Activated naive CD8-positive, alpha-beta T cell (primary cell): ENCODE measurements around the gene MIPEP.

Experiments
- H3K27ac Mint-ChIP-seq: one replicate; pipeline ENCODE4 v1.8.0; 2021; ENCODE audit warnings: mixed read lengths
- H3K27me3 Mint-ChIP-seq: one replicate; pipeline ENCODE4 v1.8.0; 2021; ENCODE audit warnings: mixed read lengths
- H3K36me3 Mint-ChIP-seq: one replicate; pipeline ENCODE4 v1.8.0; 2021; ENCODE audit warnings: mixed read lengths
- H3K4me1 Mint-ChIP-seq: one replicate; pipeline ENCODE4 v1.8.0; 2021; ENCODE audit warnings: low read depth, mixed read lengths
- H3K4me3 Mint-ChIP-seq: one replicate; pipeline ENCODE4 v1.8.0; 2021; ENCODE audit warnings: mild to moderate bottlenecking, mixed read lengths
- H3K9me3 Mint-ChIP-seq: one replicate; pipeline ENCODE4 v1.8.0; 2021; ENCODE audit warnings: low read depth, mixed read lengths

MIPEP gene

DNA sequence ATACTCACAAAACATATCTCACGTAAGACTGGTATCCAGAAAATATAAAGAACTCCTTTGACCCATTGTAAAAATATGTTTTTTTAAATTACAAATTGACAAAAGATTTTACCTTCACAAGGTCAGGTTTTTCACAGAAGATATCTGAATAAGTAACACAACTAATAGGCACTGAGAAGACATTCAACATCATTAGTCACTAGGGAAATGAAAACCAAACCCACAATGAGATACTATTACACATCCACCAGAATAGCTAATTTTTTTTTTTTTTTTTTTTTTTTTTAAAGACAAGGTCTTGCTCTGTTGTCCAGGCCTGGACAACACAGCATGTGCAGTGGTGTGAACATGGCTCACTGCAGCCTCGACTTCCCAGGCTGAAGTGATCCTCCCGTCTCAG, 157.5 kb downstream of the MIPEP start:
- peaks cover 22% of the 10 kb centered on the region for H3K36me3 Mint-ChIP-seq
- H3K9me3 Mint-ChIP-seq, result no peaks in the 10 kb centered on the region
- no peaks in the 10 kb centered on the region for H3K27me3 Mint-ChIP-seq

DNA sequence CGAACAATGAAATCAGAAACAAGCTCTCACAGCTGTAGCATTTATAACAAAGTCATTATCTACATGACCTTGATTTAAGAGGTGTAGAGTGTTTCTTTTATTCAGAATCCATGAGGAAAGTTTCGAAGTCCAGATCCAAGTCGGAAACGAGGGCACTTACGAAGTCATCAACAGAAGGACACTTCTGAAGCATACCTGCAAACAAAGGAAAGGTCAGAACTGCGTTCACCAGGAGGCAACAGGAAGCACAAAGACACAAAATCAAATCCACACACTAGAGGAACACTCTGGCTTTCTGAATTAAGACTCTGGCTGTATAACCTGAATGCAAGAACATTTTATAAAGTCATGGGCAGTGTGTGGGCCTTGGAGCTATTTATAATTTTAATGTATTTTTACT, 158.9 kb downstream of the MIPEP start:
- peaks cover 12% of the 10 kb centered on the region for H3K36me3 Mint-ChIP-seq
- no peaks in the 10 kb centered on the region for H3K4me1 Mint-ChIP-seq
- no peak overlapping the region for H3K4me3 Mint-ChIP-seq
- no peak overlapping the region for H3K27ac Mint-ChIP-seq
- no peaks in the 10 kb centered on the region for H3K9me3 Mint-ChIP-seq
- H3K27me3 Mint-ChIP-seq, result no peaks in the 10 kb centered on the region

More for the DNA sequence above, 157.5 kb downstream of the MIPEP start:
- H3K4me1 Mint-ChIP-seq, result no peaks in the 10 kb centered on the region
- H3K27ac Mint-ChIP-seq, result no peak overlapping the region
- H3K4me3 Mint-ChIP-seq, result no peak overlapping the region

DNA sequence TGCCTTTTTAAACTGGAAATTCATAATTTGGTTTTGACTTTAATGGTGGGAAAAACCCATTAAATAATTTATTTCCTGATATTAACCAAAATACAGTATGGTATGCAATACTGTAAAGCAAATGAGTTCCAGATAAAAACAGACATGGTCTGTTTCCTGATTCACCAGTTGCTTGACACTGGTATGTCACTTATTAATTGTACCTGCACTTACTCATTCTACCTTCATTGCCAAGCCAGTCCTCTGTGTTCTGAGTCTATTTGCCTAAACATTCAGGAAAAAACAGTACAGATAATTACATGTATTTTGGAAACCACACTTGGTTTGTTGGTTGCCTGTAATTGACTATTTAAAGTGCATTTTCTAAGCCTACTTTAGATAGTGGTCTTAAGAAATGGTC, 159.7 kb downstream of the MIPEP start:
- Mint-ChIP-seq H3K9me3 (no peaks in the 10 kb centered on the region), H3K36me3 (peaks cover 13% of the 10 kb centered on the region), H3K4me1 (no peaks in the 10 kb centered on the region), H3K27me3 (no peaks in the 10 kb centered on the region), H3K27ac (no peak overlapping the region), H3K4me3 (no peak overlapping the region)

DNA sequence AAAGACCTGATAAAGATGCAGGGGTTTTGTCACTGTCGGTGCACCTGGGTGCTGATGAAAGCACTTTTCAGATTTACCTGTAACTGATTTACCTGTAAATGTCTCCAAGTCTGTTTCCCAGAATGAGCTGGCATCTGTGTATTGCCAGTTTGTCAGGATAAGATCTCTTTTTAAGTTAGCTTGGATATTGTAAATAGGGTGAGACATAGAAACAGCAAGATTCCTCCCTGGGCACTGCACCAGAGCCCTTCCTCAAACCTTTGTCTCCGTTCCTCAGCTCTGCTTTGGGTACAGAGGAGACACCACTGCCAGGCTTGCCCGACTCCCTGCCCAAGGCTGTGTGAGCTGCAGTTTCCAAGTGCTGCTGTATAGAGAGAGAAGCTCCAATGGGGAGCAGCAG, 160.4 kb downstream of the MIPEP start:
- H3K4me3 Mint-ChIP-seq, result no peak overlapping the region
- H3K27ac Mint-ChIP-seq, result no peak overlapping the region
- no peaks in the 10 kb centered on the region for H3K9me3 Mint-ChIP-seq
- no peaks in the 10 kb centered on the region for H3K4me1 Mint-ChIP-seq
- H3K36me3 Mint-ChIP-seq, result peaks cover 13% of the 10 kb centered on the region
- no peaks in the 10 kb centered on the region for H3K27me3 Mint-ChIP-seq

DNA sequence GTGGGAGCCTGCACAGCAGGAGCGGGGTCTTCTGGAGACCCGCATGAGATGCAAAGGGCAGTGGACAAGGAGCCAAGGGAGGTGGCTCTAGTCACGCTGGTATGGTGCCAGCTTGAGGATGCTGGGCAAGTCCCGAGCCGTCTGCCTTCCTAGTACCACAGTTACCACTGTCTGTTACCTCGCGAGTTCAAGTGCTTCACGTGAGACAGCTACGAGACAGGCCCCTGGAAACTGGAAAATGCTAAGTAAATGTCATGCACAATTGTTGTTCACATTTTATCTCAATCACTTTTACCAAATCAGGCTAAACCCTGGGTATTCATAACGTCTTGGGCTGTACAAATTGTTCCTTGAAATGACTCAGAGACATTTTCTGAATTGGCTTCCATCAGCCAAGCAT, 163.3 kb downstream of the MIPEP start:
- peaks cover 10% of the 10 kb centered on the region for H3K36me3 Mint-ChIP-seq
- no peaks in the 10 kb centered on the region for H3K9me3 Mint-ChIP-seq
- no peaks in the 10 kb centered on the region for H3K4me1 Mint-ChIP-seq
- H3K4me3 Mint-ChIP-seq, result no peak overlapping the region
- no peaks in the 10 kb centered on the region for H3K27me3 Mint-ChIP-seq
- no peak overlapping the region for H3K27ac Mint-ChIP-seq

DNA sequence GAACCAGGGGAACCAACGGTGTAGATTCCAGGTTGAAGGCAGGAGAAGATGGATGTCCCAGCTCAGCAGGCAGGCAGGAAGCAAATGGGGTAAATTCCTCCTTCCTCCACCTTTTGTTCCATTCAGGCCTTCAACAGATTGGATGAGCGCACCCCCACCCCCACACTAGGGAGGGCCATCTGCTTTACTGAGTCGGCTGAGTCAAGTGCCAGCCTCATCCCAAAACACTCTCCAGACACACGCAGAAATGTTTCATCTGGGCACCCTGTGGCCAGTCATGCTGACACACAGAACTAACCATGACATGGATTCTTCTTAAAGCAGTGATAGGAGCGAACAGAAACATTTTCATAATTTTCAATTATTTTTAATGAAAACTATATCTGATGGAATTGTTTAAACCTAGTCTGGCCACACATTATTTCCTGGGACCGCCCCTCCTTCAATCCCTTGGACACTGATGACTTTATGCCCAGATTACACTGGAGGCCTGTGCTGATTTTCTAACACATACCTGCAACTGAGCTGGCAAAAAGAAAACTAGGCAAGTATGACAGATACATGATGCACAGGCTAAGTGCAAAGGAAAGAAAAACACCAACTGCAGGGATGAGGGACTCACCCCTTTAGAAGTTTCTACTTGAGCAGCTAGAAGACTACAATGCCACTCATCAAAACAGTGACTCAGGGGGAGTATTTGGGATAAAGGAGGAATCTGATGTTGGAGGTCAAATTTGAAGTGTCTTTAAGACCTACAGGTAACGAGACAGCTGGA, 164.8 kb downstream of the MIPEP start:
- peaks cover 6% of the 10 kb centered on the region for H3K36me3 Mint-ChIP-seq
- no peaks in the 10 kb centered on the region for H3K27me3 Mint-ChIP-seq
- H3K9me3 Mint-ChIP-seq, result no peaks in the 10 kb centered on the region
- H3K27ac Mint-ChIP-seq, result no peak overlapping the region
- peaks cover 4% of the 10 kb centered on the region for H3K4me1 Mint-ChIP-seq
- no peak overlapping the region for H3K4me3 Mint-ChIP-seq

DNA sequence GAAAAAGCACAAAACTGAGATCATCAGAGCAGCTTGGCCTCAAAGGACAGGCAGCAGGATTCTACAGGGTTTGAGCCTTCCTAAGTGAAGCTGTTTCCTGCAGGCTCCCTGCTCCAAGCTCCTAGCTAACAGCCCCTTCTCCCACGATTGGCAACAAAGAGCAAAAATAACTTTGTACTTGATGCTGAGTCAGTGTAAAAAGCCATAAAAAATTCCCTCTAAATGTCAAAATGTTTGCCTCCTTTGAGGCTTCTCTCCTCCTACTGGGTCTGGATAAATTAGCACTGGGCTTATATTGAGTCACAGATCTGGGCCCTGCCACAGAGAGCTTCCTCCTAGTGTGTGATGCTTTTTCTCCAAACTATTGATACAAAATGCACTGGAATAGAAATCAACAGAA, 165.7 kb downstream of the MIPEP start:
- H3K4me3 Mint-ChIP-seq, result no peak overlapping the region
- H3K27ac Mint-ChIP-seq, result no peak overlapping the region
- peaks cover 13% of the 10 kb centered on the region for H3K4me1 Mint-ChIP-seq
- H3K9me3 Mint-ChIP-seq, result no peaks in the 10 kb centered on the region
- H3K27me3 Mint-ChIP-seq, result no peaks in the 10 kb centered on the region
- H3K36me3 Mint-ChIP-seq, result peaks cover 6% of the 10 kb centered on the region

DNA sequence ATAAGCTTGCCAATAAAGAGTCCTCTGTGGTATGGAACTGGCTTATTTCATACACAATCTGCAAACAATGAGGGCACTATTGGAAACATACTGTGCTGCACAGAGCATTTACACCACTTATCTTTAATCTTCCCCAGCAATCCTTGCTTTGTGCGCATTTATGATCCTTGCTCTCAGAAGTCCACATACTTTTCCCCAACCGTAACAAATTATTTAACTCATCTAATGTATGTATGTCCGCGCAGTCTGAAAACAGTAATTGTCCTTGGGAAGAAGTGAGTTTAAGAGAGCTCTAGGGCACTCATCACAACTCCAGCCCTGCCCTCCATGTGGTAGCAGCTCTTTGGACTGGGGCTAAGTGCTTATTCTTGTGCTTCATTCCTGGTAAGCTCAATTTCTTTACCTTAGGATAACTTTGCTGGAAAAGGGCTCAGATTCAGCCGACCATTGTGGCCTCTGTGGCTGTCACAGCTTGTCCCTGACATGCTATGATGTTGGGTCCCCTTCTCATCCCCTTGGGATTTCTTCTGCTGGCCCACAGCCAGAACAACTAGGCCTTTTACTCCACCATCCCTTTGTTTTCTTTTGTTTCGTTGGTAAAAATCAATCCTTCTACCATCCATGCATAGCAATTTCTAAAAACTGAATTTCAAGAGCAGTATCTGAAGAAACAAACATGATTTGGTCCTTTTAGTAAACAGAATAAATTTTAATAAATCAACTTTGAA, 166.3 kb downstream of the MIPEP start:
- H3K27ac Mint-ChIP-seq, result no peak overlapping the region
- no peaks in the 10 kb centered on the region for H3K27me3 Mint-ChIP-seq
- no peaks in the 10 kb centered on the region for H3K9me3 Mint-ChIP-seq
- peaks cover 19% of the 10 kb centered on the region for H3K4me1 Mint-ChIP-seq
- H3K4me3 Mint-ChIP-seq, result no peak overlapping the region
- peaks cover 6% of the 10 kb centered on the region for H3K36me3 Mint-ChIP-seq

DNA sequence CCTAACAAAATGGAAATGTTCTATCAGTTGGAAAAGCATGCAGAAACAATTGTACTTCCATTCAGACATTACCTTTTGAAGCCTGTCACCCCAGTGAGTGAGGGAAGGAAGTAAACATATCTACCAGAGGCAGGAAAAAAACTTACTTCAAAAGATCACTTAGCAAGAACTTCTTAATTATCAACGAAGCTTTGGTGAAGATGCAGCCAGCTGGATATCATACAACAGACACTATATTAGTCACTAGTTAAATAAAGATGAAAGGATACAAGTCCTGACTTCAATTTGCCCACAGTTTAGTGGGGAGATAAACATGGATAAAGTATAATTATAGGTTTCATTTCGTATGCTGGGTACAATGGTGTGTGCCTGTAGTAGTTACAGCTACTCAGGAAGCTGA, 170.2 kb downstream of the MIPEP start:
- H3K36me3 Mint-ChIP-seq, result peaks cover 3% of the 10 kb centered on the region
- no peaks in the 10 kb centered on the region for H3K27me3 Mint-ChIP-seq
- H3K4me1 Mint-ChIP-seq, result peaks cover 22% of the 10 kb centered on the region
- H3K27ac Mint-ChIP-seq, result peak overlapping the region; percentile 18
- no peak overlapping the region for H3K4me3 Mint-ChIP-seq
- no peaks in the 10 kb centered on the region for H3K9me3 Mint-ChIP-seq

DNA sequence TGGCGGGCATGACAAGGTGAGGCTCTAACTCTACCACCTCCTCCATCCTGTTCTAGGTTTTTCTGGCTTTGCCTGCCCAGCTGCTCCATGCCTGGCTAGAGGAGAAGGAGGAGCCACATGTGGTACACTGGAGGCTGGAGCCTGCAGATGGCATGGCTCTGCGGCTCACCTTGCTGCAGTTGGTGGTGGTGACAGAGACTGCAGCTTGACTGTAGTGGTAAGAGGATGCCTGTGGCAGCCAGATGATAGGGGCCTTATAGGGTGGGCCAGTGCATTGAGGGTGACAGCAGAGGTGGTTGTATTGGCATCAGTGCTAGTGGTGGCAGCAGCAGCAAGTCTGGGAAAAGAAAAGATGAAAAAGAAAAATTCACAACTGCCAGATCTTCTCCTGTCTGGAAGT, 172.8 kb downstream of the MIPEP start:
- peaks cover 22% of the 10 kb centered on the region for H3K4me1 Mint-ChIP-seq
- H3K9me3 Mint-ChIP-seq, result peaks cover 6% of the 10 kb centered on the region
- no peaks in the 10 kb centered on the region for H3K27me3 Mint-ChIP-seq
- H3K4me3 Mint-ChIP-seq, result no peak overlapping the region
- H3K27ac Mint-ChIP-seq, result no peak overlapping the region
- peaks cover 2% of the 10 kb centered on the region for H3K36me3 Mint-ChIP-seq

DNA sequence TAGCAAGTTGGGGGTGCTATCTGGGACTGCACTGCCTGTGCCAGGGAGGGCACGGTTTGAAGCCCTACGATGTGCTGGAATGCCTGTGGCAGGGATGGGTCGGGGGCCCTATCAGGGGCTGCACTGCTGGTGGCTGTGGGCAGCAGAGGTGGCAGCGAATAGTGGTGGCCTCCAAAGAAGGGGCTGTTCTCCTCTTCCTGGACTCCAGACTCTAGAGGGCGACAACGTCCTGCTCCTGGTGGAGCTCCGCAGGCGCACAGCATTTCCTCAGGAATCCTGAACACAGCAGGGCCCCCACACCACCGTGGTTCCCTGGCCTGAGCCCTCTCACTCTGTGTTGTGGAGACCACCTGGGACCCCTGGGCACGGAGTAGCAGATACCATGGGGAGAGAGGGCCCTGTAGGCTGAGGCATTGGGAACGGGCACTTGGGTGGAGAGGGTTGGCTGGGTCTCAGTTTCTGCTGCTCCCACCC, 173.4 kb downstream of the MIPEP start:
- H3K4me3 Mint-ChIP-seq, result no peak overlapping the region
- H3K27ac Mint-ChIP-seq, result no peak overlapping the region
- H3K36me3 Mint-ChIP-seq, result peaks cover 2% of the 10 kb centered on the region
- peaks cover 6% of the 10 kb centered on the region for H3K9me3 Mint-ChIP-seq
- H3K27me3 Mint-ChIP-seq, result no peaks in the 10 kb centered on the region
- peaks cover 22% of the 10 kb centered on the region for H3K4me1 Mint-ChIP-seq

DNA sequence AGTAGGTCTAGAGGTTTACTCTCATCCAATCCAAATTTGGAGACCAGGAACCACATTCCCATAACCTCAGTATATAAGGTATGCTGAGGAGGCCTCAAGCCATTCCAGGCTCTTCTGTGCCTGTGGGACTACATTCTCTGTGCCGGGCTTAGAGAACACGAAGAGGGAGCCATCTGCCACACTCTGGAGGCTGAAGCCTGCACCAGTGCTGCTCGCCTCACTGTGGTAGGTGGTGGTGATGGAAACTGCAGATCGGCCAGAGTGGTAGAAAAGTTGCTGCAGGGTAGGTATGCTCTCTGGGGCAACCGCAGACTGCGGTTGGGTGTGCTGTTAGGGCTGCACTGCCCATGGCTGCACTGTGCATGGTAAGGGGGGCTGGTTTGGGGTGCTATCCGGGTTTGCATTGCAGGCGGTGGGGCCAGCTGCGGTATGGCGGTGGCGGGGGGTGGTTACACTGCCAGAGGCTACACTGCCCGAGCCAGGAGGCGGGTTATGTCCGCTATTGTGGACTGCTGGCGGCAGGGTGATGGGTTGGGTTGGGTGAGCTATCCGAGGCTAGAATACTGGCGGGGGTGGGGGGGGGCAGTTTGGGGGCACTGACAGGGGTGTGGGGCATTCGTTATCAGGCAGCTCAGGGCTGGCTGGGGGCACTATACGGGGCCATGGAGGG, 174.0 kb downstream of the MIPEP start:
- peaks cover 6% of the 10 kb centered on the region for H3K9me3 Mint-ChIP-seq
- H3K4me3 Mint-ChIP-seq, result no peak overlapping the region
- no peak overlapping the region for H3K27ac Mint-ChIP-seq
- peaks cover 2% of the 10 kb centered on the region for H3K36me3 Mint-ChIP-seq
- no peaks in the 10 kb centered on the region for H3K27me3 Mint-ChIP-seq
- peaks cover 21% of the 10 kb centered on the region for H3K4me1 Mint-ChIP-seq

DNA sequence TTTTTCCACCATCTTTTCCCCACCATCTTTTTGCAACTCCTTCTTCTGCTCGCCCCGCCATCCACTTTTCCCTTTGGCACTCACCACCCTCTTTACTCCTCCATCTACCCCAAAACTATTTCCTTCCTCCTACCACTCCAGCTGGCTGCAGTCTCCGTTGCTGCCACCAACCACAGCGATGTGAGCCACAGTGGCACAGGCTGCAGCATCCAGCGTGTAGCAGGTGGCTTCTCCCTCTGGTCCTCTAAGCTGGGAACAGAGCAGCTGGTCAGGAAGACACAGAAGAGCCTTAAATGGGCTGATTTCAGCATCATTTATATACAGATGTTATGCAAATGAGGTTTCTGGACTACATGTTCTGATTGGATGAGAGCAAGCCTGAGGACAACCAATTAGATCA, 174.5 kb downstream of the MIPEP start:
- no peak overlapping the region for H3K4me3 Mint-ChIP-seq
- no peak overlapping the region for H3K27ac Mint-ChIP-seq

DNA sequence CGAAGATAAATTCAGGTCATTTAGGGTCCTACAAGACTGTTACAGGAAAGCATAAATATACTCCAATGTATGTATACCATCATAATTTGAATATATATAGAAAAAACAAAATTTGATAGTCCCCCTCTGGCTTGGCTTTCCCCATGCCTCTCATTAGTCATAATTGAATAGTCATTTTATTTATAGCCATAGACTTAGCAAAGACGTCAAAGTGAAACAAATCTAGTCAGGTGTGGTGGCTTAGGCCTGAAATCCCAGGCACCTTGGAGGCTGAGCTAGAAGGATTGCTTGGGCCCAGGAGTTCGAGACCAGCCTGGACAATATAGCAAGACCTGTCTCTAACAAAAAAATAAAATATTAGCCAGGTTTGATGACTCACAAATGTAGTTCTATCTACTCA, 177.8 kb downstream of the MIPEP start:
- H3K4me1 Mint-ChIP-seq, result no peaks in the 10 kb centered on the region
- H3K4me3 Mint-ChIP-seq, result no peak overlapping the region
- peaks cover 2% of the 10 kb centered on the region for H3K36me3 Mint-ChIP-seq
- no peak overlapping the region for H3K27ac Mint-ChIP-seq
- peaks cover 6% of the 10 kb centered on the region for H3K9me3 Mint-ChIP-seq
- H3K27me3 Mint-ChIP-seq, result no peaks in the 10 kb centered on the region

More for the DNA sequence above, 174.5 kb downstream of the MIPEP start:
- Mint-ChIP-seq H3K9me3 (peaks cover 6% of the 10 kb centered on the region), H3K4me1 (peaks cover 20% of the 10 kb centered on the region), H3K27me3 (no peaks in the 10 kb centered on the region), H3K36me3 (peaks cover 2% of the 10 kb centered on the region)

DNA sequence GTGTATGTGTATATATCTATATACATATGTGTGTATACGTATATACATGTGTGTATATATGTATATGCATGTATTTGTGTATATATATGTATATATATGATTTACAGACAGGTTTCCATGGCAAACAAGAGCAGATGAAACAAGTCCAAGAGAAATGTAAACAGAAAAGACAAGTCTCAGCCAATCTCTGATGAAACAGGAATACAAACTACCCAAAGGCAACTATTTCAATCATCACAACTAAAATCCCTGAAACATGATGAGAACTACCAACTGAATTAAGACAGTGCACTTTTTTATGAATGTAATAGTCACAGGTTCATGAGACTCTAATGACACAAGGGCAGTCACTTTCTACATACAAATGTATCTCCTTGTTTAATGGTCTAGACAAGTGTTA, 178.8 kb downstream of the MIPEP start:
- Mint-ChIP-seq H3K36me3 (peaks cover 2% of the 10 kb centered on the region), H3K27ac (no peak overlapping the region), H3K9me3 (peaks cover 6% of the 10 kb centered on the region), H3K4me1 (no peaks in the 10 kb centered on the region), H3K27me3 (no peaks in the 10 kb centered on the region), H3K4me3 (no peak overlapping the region)
